K562 (cell line): ENCODE results near the gene GAMT. TPM values are rescaled to one million over a fixed set of nuclear protein-coding genes. Genes with fewer than 3 reads are reported as not detected.
A peak's percentile ranks its signal among the peaks of the same experiment; 100 is the strongest.

ENCODE experiments used
- ATF1 ChIP-seq, 2 experiments: fragments of 450-650 bp in 1 of 2; IDR thresholded peaks; 2 replicates each; pipeline ENCODE4 v1.6.1; 2016; ENCODE audit warnings: missing compliant biosample characterization in 1 of 2, missing genetic modification characterization in 1 of 2
- CBX1 ChIP-seq: sonication (generic); IDR thresholded peaks from 2 replicates; pipeline ENCODE4 v1.6.1; 2016; ENCODE audit warnings: antibody characterized with exemption, low read depth, mild to moderate bottlenecking
- CBX3 ChIP-seq, 2 experiments: IDR thresholded peaks; 1 replicate in 1 of 2; 2 replicates in 1 of 2; pipeline ENCODE4 v1.6.1; 2012; ENCODE audit warnings: inconsistent platforms in 2 of 2, low read length in 2 of 2, borderline replicate concordance in 1 of 2, control low read depth in 1 of 2
- KDM1A ChIP-seq, 2 experiments: fragments of 450-650 bp; IDR thresholded peaks; 2 replicates each; pipeline ENCODE4 v1.6.1; 2016; ENCODE audit warnings: mild to moderate bottlenecking in 2 of 2
- OTX1 ChIP-seq: fragments of 450-650 bp; formaldehyde crosslinking; IDR thresholded peaks from 2 replicates; pipeline ENCODE4 v1.4.0; 2022; ENCODE audit warnings: mild to moderate bottlenecking
- PTBP1 ChIP-seq: fragments of 200-400 bp; formaldehyde crosslinking; IDR thresholded peaks from 2 replicates; pipeline ENCODE4 v1.6.1; 2017; ENCODE audit warnings: low read depth, low read length
- RB1 ChIP-seq: fragments of 450-650 bp; IDR thresholded peaks from 2 replicates; pipeline ENCODE4 v1.6.1; 2017; ENCODE audit warnings: low read depth, mild to moderate bottlenecking
- RBM25 ChIP-seq: fragments of 200-400 bp; formaldehyde crosslinking; IDR thresholded peaks from 2 replicates; pipeline ENCODE4 v1.6.1; 2018; ENCODE audit warnings: low read length, low read depth, moderate library complexity; ENCODE audit not compliant: severe bottlenecking
- ZNF644 ChIP-seq: fragments of 200-800 bp; sonication (Bioruptor generic); IDR thresholded peaks from 2 replicates; pipeline ENCODE4 v1.6.1; 2016; ENCODE audit warnings: low read depth, missing genetic modification characterization, missing compliant biosample characterization
- polyA plus RNA-seq, 8 experiments: library from polyadenylated mRNA; depleted of rRNA in 4 of 8; stranded (reverse) in 5 of 8; unstranded in 3 of 8; fragments of >200 nt; fragmentation: Nextera tagmentation in 2 of 8; fragmentation: Illumina TruSeq in 1 of 8; extraction: Ambion mirVana in 2 of 8; extraction: Trizol in 1 of 8; gene quantifications; 2 replicates each; pipeline versions ENCODE4 v1.2.1 to v1.2.3, GENCODE V29; 2011 to 2014; ENCODE audit warnings: inconsistent platforms in 1 of 8, missing spikeins in 1 of 8
- total RNA-seq, 7 experiments: library from RNA; depleted of rRNA in 6 of 7; stranded (reverse); fragments of >200 nt in 6 of 7; fragmentation: Illumina TruSeq in 2 of 7; extraction: Trizol in 2 of 7; gene quantifications; 2 replicates each; pipeline versions ENCODE4 v1.2.1 to v1.2.3, GENCODE V29; 2011 to 2021; ENCODE audit warnings: low replicate concordance in 1 of 7
- TF ChIP-seq, protein P1 (sequence below), 2 experiments: IDR thresholded peaks; 2 replicates each; pipeline ENCODE4 v1.6.1; 2012; ENCODE audit warnings: improper control_type of control experiment in 2 of 2, low read depth in 2 of 2, low read length in 2 of 2, borderline replicate concordance in 1 of 2
- TF ChIP-seq, protein P2 (sequence below), 2 experiments: fragments of 450-650 bp in 1 of 2; sonication (generic) in 1 of 2; formaldehyde crosslinking in 1 of 2; IDR thresholded peaks; 2 replicates each; pipeline versions ENCODE4 v1.7.1 to v1.9.0; 2016 to 2022; ENCODE audit warnings: inconsistent platforms in 1 of 2, mild to moderate bottlenecking in 1 of 2, missing genetic modification reagents in 1 of 2
- TF ChIP-seq, protein P3 (sequence below): fragments of 450-650 bp; formaldehyde crosslinking; IDR thresholded peaks from 2 replicates; pipeline ENCODE4 v1.4.0; 2020; ENCODE audit warnings: mild to moderate bottlenecking, moderate library complexity

Gene GAMT
- total and polyA plus RNA-seq, 9 of the 15 experiments (the other 6 are each of a cell fraction or from before 2014, with no cell fraction given): 1.3 to 35.3 (median 27.2) TPM

DNA sequence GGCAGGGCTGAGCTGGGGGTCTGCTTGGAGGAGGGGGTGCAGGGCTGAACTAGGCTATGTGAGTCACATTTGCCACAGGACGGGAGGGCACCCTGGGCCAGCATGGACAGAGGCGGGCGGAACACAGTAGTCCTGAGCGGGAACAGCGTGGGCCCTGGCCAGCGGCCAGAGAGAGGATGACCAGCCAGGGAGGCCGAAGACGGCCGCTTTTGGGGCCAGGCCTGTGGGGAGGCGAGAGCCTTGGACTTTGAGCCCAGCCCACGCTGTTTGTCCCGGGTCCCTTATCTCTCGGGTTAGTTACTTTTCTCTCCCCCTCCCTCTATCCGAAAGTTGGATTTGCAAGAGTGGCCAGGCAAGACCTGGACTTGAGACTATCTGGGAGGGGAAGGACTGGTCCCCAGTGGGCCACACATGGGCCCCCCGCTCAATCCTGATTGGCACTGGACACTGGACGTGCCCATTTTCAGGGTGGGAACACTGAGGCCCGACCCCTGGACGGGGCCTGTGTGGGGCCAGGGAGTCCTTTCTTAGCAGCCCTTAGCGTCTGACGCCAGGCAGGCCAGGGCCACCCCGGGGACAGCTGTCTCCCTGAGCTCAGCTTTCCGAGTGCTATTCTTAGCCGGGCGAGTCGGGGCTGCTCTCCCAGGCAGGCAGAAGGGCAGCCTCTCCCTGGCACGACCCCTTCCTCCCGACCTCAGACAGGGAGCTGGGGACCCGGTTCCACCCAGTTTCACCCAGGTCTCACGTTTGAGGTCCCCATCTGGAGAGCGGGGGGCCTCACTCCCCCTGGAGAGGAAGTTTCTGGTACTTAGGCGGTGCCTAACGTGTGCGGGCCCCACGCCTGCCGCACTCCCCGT lies 833 bp downstream of the GAMT start (continued):
- TF ChIP-seq, protein P1, sequence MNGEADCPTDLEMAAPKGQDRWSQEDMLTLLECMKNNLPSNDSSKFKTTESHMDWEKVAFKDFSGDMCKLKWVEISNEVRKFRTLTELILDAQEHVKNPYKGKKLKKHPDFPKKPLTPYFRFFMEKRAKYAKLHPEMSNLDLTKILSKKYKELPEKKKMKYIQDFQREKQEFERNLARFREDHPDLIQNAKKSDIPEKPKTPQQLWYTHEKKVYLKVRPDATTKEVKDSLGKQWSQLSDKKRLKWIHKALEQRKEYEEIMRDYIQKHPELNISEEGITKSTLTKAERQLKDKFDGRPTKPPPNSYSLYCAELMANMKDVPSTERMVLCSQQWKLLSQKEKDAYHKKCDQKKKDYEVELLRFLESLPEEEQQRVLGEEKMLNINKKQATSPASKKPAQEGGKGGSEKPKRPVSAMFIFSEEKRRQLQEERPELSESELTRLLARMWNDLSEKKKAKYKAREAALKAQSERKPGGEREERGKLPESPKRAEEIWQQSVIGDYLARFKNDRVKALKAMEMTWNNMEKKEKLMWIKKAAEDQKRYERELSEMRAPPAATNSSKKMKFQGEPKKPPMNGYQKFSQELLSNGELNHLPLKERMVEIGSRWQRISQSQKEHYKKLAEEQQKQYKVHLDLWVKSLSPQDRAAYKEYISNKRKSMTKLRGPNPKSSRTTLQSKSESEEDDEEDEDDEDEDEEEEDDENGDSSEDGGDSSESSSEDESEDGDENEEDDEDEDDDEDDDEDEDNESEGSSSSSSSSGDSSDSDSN (IDR thresholded peaks at IDR 0.05; ENCODE audit: borderline replicate concordance in 1 of 2, low read depth in 2 of 2, low read length in 2 of 2): 0 out of 4 replicates have a peak, but pooled peaks of 1 of the 2 experiments have one; percentile 34
- TF ChIP-seq, protein P2, sequence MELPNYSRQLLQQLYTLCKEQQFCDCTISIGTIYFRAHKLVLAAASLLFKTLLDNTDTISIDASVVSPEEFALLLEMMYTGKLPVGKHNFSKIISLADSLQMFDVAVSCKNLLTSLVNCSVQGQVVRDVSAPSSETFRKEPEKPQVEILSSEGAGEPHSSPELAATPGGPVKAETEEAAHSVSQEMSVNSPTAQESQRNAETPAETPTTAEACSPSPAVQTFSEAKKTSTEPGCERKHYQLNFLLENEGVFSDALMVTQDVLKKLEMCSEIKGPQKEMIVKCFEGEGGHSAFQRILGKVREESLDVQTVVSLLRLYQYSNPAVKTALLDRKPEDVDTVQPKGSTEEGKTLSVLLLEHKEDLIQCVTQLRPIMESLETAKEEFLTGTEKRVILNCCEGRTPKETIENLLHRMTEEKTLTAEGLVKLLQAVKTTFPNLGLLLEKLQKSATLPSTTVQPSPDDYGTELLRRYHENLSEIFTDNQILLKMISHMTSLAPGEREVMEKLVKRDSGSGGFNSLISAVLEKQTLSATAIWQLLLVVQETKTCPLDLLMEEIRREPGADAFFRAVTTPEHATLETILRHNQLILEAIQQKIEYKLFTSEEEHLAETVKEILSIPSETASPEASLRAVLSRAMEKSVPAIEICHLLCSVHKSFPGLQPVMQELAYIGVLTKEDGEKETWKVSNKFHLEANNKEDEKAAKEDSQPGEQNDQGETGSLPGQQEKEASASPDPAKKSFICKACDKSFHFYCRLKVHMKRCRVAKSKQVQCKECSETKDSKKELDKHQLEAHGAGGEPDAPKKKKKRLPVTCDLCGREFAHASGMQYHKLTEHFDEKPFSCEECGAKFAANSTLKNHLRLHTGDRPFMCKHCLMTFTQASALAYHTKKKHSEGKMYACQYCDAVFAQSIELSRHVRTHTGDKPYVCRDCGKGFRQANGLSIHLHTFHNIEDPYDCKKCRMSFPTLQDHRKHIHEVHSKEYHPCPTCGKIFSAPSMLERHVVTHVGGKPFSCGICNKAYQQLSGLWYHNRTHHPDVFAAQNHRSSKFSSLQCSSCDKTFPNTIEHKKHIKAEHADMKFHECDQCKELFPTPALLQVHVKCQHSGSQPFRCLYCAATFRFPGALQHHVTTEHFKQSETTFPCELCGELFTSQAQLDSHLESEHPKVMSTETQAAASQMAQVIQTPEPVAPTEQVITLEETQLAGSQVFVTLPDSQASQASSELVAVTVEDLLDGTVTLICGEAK (IDR thresholded peaks at IDR 0.05): 0 out of 2 replicates have a peak, but pooled peaks have one; percentile 15
- TF ChIP-seq, protein P2 (CRISPR knock-in tag; IDR thresholded peaks at IDR 0.05): no peak
- peak; percentile 97 for TF ChIP-seq CBX1
- no peak for TF ChIP-seq ATF1 (CRISPR knock-in tag; IDR thresholded peaks at IDR 0.05)
- TF ChIP-seq ATF1 (tag; IDR thresholded peaks at IDR 0.05): peak; percentile 14; the same call in 1 of the 2 replicates
- TF ChIP-seq PTBP1: peak; percentile 97
- TF ChIP-seq ZNF644 (tag): no peak
- 0 out of 2 replicates have a peak, but pooled peaks have one; percentile 3 for TF ChIP-seq RB1
- TF ChIP-seq OTX1 (CRISPR knock-in tag): no peak
- TF ChIP-seq, protein P3, sequence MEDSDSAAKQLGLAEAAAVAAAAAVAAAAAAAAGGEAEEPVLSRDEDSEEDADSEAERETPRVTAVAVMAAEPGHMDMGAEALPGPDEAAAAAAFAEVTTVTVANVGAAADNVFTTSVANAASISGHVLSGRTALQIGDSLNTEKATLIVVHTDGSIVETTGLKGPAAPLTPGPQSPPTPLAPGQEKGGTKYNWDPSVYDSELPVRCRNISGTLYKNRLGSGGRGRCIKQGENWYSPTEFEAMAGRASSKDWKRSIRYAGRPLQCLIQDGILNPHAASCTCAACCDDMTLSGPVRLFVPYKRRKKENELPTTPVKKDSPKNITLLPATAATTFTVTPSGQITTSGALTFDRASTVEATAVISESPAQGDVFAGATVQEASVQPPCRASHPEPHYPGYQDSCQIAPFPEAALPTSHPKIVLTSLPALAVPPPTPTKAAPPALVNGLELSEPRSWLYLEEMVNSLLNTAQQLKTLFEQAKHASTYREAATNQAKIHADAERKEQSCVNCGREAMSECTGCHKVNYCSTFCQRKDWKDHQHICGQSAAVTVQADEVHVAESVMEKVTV (CRISPR knock-in tag): no peak
- TF ChIP-seq KDM1A (IDR thresholded peaks at IDR 0.05): peak; percentile 95 to 99
- peak; percentile 94 for TF ChIP-seq RBM25
- peak in 1 of 2 experiments; percentile 85; a peak in 2 of 3 replicates for TF ChIP-seq CBX3 (IDR thresholded peaks at IDR 0.05; ENCODE audit: borderline replicate concordance in 1 of 2, low read length in 2 of 2)
